HepG2 (cell line): Measurements from ENCODE around the gene TJP1. TPM values are rescaled to one million over a fixed set of nuclear protein-coding genes. Genes with fewer than 3 reads are reported as not detected.

Source experiments
- ARID3A ChIP-seq: IDR thresholded peaks from 2 replicates; pipeline ENCODE4 v1.6.1; 2012; ENCODE audit warnings: low read depth, low read length, improper control_type of control experiment
- CEBPG ChIP-seq: IDR thresholded peaks from 2 replicates; pipeline ENCODE4 v1.6.1; 2016
- CTCF ChIP-seq: sonication (generic); formaldehyde crosslinking; IDR thresholded peaks from 2 replicates; pipeline ENCODE4 v1.5.0; 2020; ENCODE audit warnings: mild to moderate bottlenecking, missing genetic modification reagents, moderate library complexity
- DRAP1 ChIP-seq: IDR thresholded peaks from 2 replicates; pipeline ENCODE4 v1.6.1; 2016; ENCODE audit warnings: missing genetic modification reagents, missing compliant biosample characterization
- EHMT2 ChIP-seq: fragments of 200-600 bp; sonication (generic); IDR thresholded peaks from 2 replicates; pipeline ENCODE4 v1.7.0; 2017; ENCODE audit warnings: antibody characterized with exemption, low read depth, low read length, borderline replicate concordance
- ELF3 ChIP-seq: IDR thresholded peaks from 2 replicates; pipeline ENCODE4 v1.6.1; 2016; ENCODE audit warnings: missing genetic modification reagents, missing compliant biosample characterization
- EP300 ChIP-seq, 3 experiments: sonication (generic) in 1 of 3; formaldehyde crosslinking in 1 of 3; IDR thresholded peaks; 2 replicates each; pipeline versions ENCODE4 v1.5.1 to v1.6.1; 2011 to 2020; ENCODE audit warnings: low read depth in 2 of 3, low read length in 2 of 3, borderline replicate concordance in 1 of 3, improper control_type of control experiment in 1 of 3, mild to moderate bottlenecking in 1 of 3, missing genetic modification reagents in 1 of 3, moderate library complexity in 1 of 3
- ERF ChIP-seq: IDR thresholded peaks from 2 replicates; pipeline ENCODE4 v1.6.1; 2018; ENCODE audit warnings: missing biosample characterization, missing genetic modification reagents
- FOSL2 ChIP-seq: sonication (generic); formaldehyde crosslinking; IDR thresholded peaks from 2 replicates; pipeline ENCODE4 v1.4.0; 2020; ENCODE audit warnings: missing genetic modification reagents
- FOXA3 ChIP-seq: IDR thresholded peaks from 2 replicates; pipeline ENCODE4 v1.6.1; 2016; ENCODE audit warnings: missing genetic modification reagents, missing compliant biosample characterization
- GABPB1 ChIP-seq: IDR thresholded peaks from 2 replicates; pipeline ENCODE4 v1.6.1; 2016; ENCODE audit warnings: mild to moderate bottlenecking, missing genetic modification reagents, moderate library complexity, missing compliant biosample characterization
- KDM2A ChIP-seq: sonication (generic); formaldehyde crosslinking; IDR thresholded peaks from 2 replicates; pipeline ENCODE4 v1.4.0; 2020; ENCODE audit warnings: low read depth, missing genetic modification reagents, borderline replicate concordance
- LCORL ChIP-seq, 2 experiments: fragments of 450-650 bp in 1 of 2; sonication (generic) in 1 of 2; formaldehyde crosslinking in 1 of 2; IDR thresholded peaks; 2 replicates each; pipeline versions ENCODE4 v1.5.0 to v1.6.1; 2017 to 2020; ENCODE audit warnings: antibody characterized with exemption in 1 of 2, missing genetic modification reagents in 1 of 2
- MED1 ChIP-seq: sonication (generic); formaldehyde crosslinking; IDR thresholded peaks from 2 replicates; pipeline ENCODE4 v1.4.0; 2020; ENCODE audit warnings: missing genetic modification reagents
- PHB2 ChIP-seq: fragments of 450-650 bp; IDR thresholded peaks from 2 replicates; pipeline ENCODE4 v1.6.1; 2018; ENCODE audit not compliant: partially characterized antibody
- RFX3 ChIP-seq: IDR thresholded peaks from 2 replicates; pipeline ENCODE4 v1.6.1; 2016; ENCODE audit warnings: missing biosample characterization, missing genetic modification reagents
- RNF2 ChIP-seq: fragments of 450-650 bp; conservative IDR thresholded peaks from 2 replicates; pipeline ENCODE4 v1.6.1; 2016; ENCODE audit warnings: low read depth
- SOX13 ChIP-seq, 3 experiments: fragments of 450-650 bp in 1 of 3; sonication (generic) in 1 of 3; formaldehyde crosslinking in 1 of 3; IDR thresholded peaks in 2 of 3; conservative IDR thresholded peaks in 1 of 3; 2 replicates each; pipeline versions ENCODE4 v1.5.0 to v1.6.1; 2016 to 2020; ENCODE audit warnings: antibody characterized with exemption in 1 of 3, mild to moderate bottlenecking in 1 of 3, missing compliant biosample characterization in 1 of 3, missing genetic modification reagents in 1 of 3, moderate library complexity in 1 of 3
- XRCC5 ChIP-seq: fragments of 200-400 bp; formaldehyde crosslinking; optimal IDR thresholded peaks from 2 replicates; pipeline ENCODE3; 2017; ENCODE audit warnings: mild to moderate bottlenecking, low read length
- ZFX ChIP-seq: sonication (generic); formaldehyde crosslinking; IDR thresholded peaks from 2 replicates; pipeline ENCODE4 v1.4.0; 2020; ENCODE audit warnings: mild to moderate bottlenecking, low read depth, missing genetic modification reagents, moderate library complexity
- ZFY ChIP-seq: sonication (generic); formaldehyde crosslinking; IDR thresholded peaks from 2 replicates; pipeline ENCODE4 v1.4.0; 2020; ENCODE audit warnings: missing genetic modification reagents
- ZMYM4 ChIP-seq: sonication (generic); formaldehyde crosslinking; IDR thresholded peaks from 2 replicates; pipeline ENCODE4 v1.8.1; 2023; ENCODE audit warnings: mild to moderate bottlenecking, missing genetic modification reagents
- ZNF296 ChIP-seq: sonication (generic); formaldehyde crosslinking; conservative IDR thresholded peaks from 2 replicates; pipeline ENCODE4 v1.5.0; 2020; ENCODE audit warnings: mild to moderate bottlenecking, missing genetic modification reagents
- ZNF3 ChIP-seq: IDR thresholded peaks from 2 replicates; pipeline ENCODE4 v1.7.0; 2017; ENCODE audit warnings: inconsistent platforms
- ZNF30 ChIP-seq: sonication (generic); formaldehyde crosslinking; IDR thresholded peaks from 2 replicates; pipeline ENCODE4 v1.5.0; 2020; ENCODE audit warnings: mild to moderate bottlenecking, missing genetic modification reagents
- ZNF558 ChIP-seq: sonication (generic); formaldehyde crosslinking; IDR thresholded peaks from 2 replicates; pipeline ENCODE4 v1.9.0; 2022; ENCODE audit warnings: mild to moderate bottlenecking, missing genetic modification reagents, borderline replicate concordance
- polyA plus RNA-seq, 8 experiments: library from polyadenylated mRNA; depleted of rRNA in 3 of 8; stranded (reverse) in 7 of 8; unstranded in 1 of 8; fragments of >200 nt; fragmentation: Illumina TruSeq in 4 of 8; extraction: Trizol in 4 of 8; gene quantifications; 2 replicates each; pipeline versions ENCODE4 v1.2.1 to v1.2.3, GENCODE V29; 2011 to 2016; ENCODE audit warnings: low read depth in 4 of 8, missing spikeins in 1 of 8, mixed read lengths in 1 of 8; ENCODE audit not compliant: insufficient read depth in 1 of 8
- total RNA-seq, 5 experiments: library from RNA; depleted of rRNA; stranded (reverse); fragments of >200 nt; fragmentation: Illumina TruSeq; extraction: Trizol; gene quantifications; 2 replicates each; pipeline ENCODE4 v1.2.3, GENCODE V29; 2016; ENCODE audit warnings: low read depth in 1 of 5

The TJP1 gene
- total and polyA plus RNA-seq, 2 of the 13 experiments (the other 11 are each of a cell fraction or from before 2014, with no cell fraction given), result 25.9 to 27.1 TPM

- TF ChIP-seq ZNF30 (CRISPR knock-in tag), result no peak
- peak; percentile 25; the same call in 1 of the 2 replicates for TF ChIP-seq FOXA3 (CRISPR knock-in tag)
- no peak for TF ChIP-seq PHB2
- peak; percentile 30; the same call in 1 of the 2 replicates for TF ChIP-seq ELF3 (CRISPR knock-in tag)
- peak; percentile 14; the same call in 1 of the 2 replicates for TF ChIP-seq CEBPG (CRISPR knock-in tag)
- 0 out of 2 replicates have a peak, but pooled peaks have one; percentile 22 for TF ChIP-seq ERF
- peak; percentile 62 for TF ChIP-seq ARID3A
- TF ChIP-seq MED1 (CRISPR knock-in tag), result 0 out of 2 replicates have a peak, but pooled peaks have one; percentile 21
- TF ChIP-seq XRCC5, result peak; percentile 80
- no peak for TF ChIP-seq EP300 (IDR thresholded peaks at IDR 0.05; ENCODE audit: low read depth in 2 of 2, low read length in 2 of 2)
- TF ChIP-seq EP300 (CRISPR knock-in tag; IDR thresholded peaks at IDR 0.05; ENCODE audit: borderline replicate concordance), result no peak
- peak; percentile 33; the same call in 1 of the 2 replicates for TF ChIP-seq FOSL2 (CRISPR knock-in tag)
- no peak for TF ChIP-seq EHMT2
- TF ChIP-seq CTCF (CRISPR knock-in tag), result peak; percentile 93
- no peak for TF ChIP-seq ZNF296 (CRISPR knock-in tag)
- no peak for TF ChIP-seq RFX3 (CRISPR knock-in tag)
- no peak for TF ChIP-seq SOX13 (IDR thresholded peaks at IDR 0.05)
- peak in 1 of 2 experiments; percentile 29; a peak in 1 of 4 replicates for TF ChIP-seq SOX13 (CRISPR knock-in tag; conservative IDR thresholded peaks at IDR 0.05 in 1 of 2, IDR thresholded peaks at IDR 0.05 in 1 of 2)
- no peak for TF ChIP-seq ZNF3 (CRISPR knock-in tag)
- peak; percentile 67; the same call in 1 of the 2 replicates for TF ChIP-seq ZFY
- peak; percentile 77 for TF ChIP-seq ZFX
- TF ChIP-seq RNF2, result peak; percentile 54; the same call in 1 of the 2 replicates
- TF ChIP-seq KDM2A (CRISPR knock-in tag), result peak; percentile 60; the same call in 1 of the 2 replicates
- peak; percentile 69 for TF ChIP-seq ZMYM4 (CRISPR knock-in tag)
- no peak for TF ChIP-seq ZNF558 (CRISPR knock-in tag)
- TF ChIP-seq DRAP1 (CRISPR knock-in tag), result peak; percentile 26; the same call in 1 of the 2 replicates
- no peak for TF ChIP-seq LCORL (IDR thresholded peaks at IDR 0.05)
- 0 out of 2 replicates have a peak, but pooled peaks have one; percentile 20 for TF ChIP-seq LCORL (CRISPR knock-in tag; IDR thresholded peaks at IDR 0.05)
- TF ChIP-seq GABPB1, result no peak
Observed at GRCh38 chr15:29668120-29668602, 154.1 kb downstream of the TJP1 start (continued).
